Testis (tissue), 3 donors: ENCODE data around the gene NPAS3. TPM values are rescaled to one million over a fixed set of nuclear protein-coding genes. Genes with fewer than 3 reads are reported as not detected.

Experiments used
- DNase-seq: peaks from one replicate; pipeline ENCODE4 v3.0.0-alpha.2; 2019
- H3K27ac ChIP-seq, 2 donors: fragments of 200-600 bp; sonication (generic); one replicate each; pipeline ENCODE4 v1.5.1; 2019
- H3K27me3 ChIP-seq: fragments of 200-600 bp; sonication (generic); one replicate; pipeline ENCODE4 v1.5.1; 2019
- H3K36me3 ChIP-seq: fragments of 200-600 bp; sonication (generic); one replicate; pipeline ENCODE4 v1.5.1; 2017; ENCODE audit warnings: low read depth; ENCODE audit errors: missing control alignments
- H3K4me1 ChIP-seq: fragments of 200-600 bp; sonication (generic); one replicate; pipeline ENCODE4 v1.5.1; 2019
- H3K4me3 ChIP-seq, 2 donors: fragments of 200-600 bp; sonication (generic); one replicate each; pipeline ENCODE4 v1.5.1; 2017 to 2019
- H3K9me3 ChIP-seq: fragments of 200-600 bp; sonication (generic); one replicate; pipeline ENCODE4 v1.5.1; 2017
- POLR2A ChIP-seq: fragments of 450-650 bp; IDR thresholded peaks from one replicate; pipeline ENCODE4 v1.6.1; 2017; ENCODE audit warnings: antibody characterized with exemption, mild to moderate bottlenecking, moderate library complexity
- WGBS, 2 donors: methylation state at CpG; one replicate each; pipeline ENCODE4 v1.1.5; 2018; 5-methylcytosine and 5-hydroxymethylcytosine counted together
- intact Hi-C: fragments of 100-400 bp; cut with DNase I; formaldehyde crosslinking; loops from one replicate; pipeline ENCODE4 v1.15.1; 2023; ENCODE audit warnings: low total_unique reads
- polyA plus RNA-seq: library from polyadenylated mRNA; stranded (reverse); fragments of 350-450 nt; fragmentation: Illumina TruSeq; extraction: RNeasy Lipid Tissue Mini Kit (QIAGEN cat#74804); gene quantifications from one replicate; pipeline ENCODE4 v1.2.3, GENCODE V29; 2014; ENCODE audit warnings: low read depth, low replicate concordance; ENCODE audit not compliant: insufficient read depth
- total RNA-seq, 2 donors: library from RNA; depleted of rRNA; stranded (reverse); fragments of >200 nt; gene quantifications; one replicate each; pipeline ENCODE4 v1.2.3, GENCODE V29; 2016
- TF ChIP-seq, protein P1 (sequence below), 3 experiments: fragments of 450-650 bp in 2 of 3; fragments of 200-600 bp in 1 of 3; sonication (generic) in 1 of 3; IDR thresholded peaks; one replicate each; pipeline ENCODE4 v1.5.1; 2016 to 2019; ENCODE audit warnings: antibody characterized with exemption in 3 of 3, mild to moderate bottlenecking in 2 of 3, moderate library complexity in 1 of 3

The NPAS3 gene
- total and polyA plus RNA-seq, 3 donors from 2014 or later = 1.1 to 3.7 (median 1.8) TPM

DNA sequence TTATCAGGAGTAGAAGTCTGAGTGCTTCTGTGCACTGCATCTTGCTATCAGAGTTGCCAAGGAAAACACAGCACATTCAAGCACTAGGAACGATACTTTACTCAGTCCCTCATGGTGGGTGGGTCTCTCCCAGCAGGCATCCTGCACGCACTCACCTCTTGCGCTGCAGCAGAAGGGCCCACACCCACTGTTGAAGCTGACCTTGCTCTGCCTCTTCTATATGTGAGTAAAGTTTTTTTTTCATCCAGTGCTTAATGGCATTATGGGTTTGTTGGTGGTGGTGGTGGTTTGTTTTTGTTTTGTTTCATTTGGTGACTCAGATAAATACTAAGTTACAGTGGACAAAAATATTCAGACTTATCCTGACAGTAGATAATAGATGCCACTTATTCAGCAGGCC, 663.7 kb downstream of the NPAS3 start:
- Histone ChIP-seq H3K27ac (no peak overlapping the region), H3K9me3 (no peaks in the 10 kb centered on the region), H3K4me1 (no peaks in the 10 kb centered on the region), H3K36me3 (no peaks in the 10 kb centered on the region), H3K27me3 (no peaks in the 10 kb centered on the region), H3K4me3 (no peak overlapping the region)
- TF ChIP-seq POLR2A = no peak
- TF ChIP-seq, protein P1, sequence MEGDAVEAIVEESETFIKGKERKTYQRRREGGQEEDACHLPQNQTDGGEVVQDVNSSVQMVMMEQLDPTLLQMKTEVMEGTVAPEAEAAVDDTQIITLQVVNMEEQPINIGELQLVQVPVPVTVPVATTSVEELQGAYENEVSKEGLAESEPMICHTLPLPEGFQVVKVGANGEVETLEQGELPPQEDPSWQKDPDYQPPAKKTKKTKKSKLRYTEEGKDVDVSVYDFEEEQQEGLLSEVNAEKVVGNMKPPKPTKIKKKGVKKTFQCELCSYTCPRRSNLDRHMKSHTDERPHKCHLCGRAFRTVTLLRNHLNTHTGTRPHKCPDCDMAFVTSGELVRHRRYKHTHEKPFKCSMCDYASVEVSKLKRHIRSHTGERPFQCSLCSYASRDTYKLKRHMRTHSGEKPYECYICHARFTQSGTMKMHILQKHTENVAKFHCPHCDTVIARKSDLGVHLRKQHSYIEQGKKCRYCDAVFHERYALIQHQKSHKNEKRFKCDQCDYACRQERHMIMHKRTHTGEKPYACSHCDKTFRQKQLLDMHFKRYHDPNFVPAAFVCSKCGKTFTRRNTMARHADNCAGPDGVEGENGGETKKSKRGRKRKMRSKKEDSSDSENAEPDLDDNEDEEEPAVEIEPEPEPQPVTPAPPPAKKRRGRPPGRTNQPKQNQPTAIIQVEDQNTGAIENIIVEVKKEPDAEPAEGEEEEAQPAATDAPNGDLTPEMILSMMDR (IDR thresholded peaks at IDR 0.05) = no peak
- intact Hi-C loops = no loop called here
- WGBS, 2 donors = 82 to 88% methylated on average over 3 of the region's 3 CpGs
- DNase-seq = no peak

DNA sequence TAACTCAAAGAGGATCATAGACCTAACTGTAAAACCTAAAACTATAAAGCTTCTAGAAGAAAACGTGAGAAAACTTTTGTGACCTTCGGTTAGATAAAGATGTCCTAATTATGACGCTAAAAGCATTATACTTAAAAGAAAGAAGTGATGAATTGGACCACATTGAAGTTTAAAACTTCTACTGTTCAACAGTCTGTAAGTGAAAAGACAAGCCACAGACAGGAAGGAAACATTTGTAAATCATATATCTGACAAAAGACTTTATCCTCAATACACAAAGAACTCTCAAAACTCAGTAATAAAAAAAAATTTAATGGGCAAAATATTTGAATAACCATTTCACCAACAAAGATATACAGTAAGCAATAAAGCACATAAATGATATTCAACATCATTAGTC, 667.9 kb downstream of the NPAS3 start:
- Histone ChIP-seq H3K36me3 (no peaks in the 10 kb centered on the region), H3K9me3 (no peaks in the 10 kb centered on the region), H3K4me1 (no peaks in the 10 kb centered on the region), H3K27me3 (no peaks in the 10 kb centered on the region), H3K4me3 (no peak overlapping the region), H3K27ac (no peak overlapping the region)
- no peak for TF ChIP-seq POLR2A
- TF ChIP-seq, protein P1 (IDR thresholded peaks at IDR 0.05) = no peak
- WGBS, 2 donors = 73 to 78% methylated on average over 3 of the region's 3 CpGs
- intact Hi-C loops = no loop called here
- DNase-seq = no peak

DNA sequence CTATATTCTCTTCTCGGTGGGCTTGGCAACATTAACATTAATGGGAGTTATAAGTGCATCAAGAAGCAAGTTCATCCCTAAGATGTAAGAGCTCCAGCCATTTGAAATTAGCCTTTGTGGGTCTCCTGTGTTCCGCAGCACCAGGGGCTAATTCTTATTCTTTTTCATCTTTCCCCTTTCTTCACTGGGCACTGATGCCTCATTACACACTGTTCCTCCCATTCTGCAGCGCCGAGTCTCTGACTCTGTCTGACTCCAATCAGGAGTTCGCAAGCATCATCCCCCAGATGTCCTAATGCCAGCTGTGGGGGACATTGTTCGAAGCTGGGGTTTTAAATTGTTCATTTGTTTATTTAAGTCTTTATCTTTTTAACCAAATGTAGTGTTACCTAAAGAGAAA, 670.9 kb downstream of the NPAS3 start:
- 61 to 67% methylated on average over 6 of the region's 6 CpGs for WGBS, 2 donors
- no peak overlapping the region for H3K4me3 ChIP-seq
- no peaks in the 10 kb centered on the region for H3K36me3 ChIP-seq
- no peak overlapping the region for H3K27ac ChIP-seq
- no peak for TF ChIP-seq POLR2A
- TF ChIP-seq, protein P1 (IDR thresholded peaks at IDR 0.05) = no peak
- intact Hi-C loops = no loop called here
- no peaks in the 10 kb centered on the region for H3K9me3 ChIP-seq
- no peaks in the 10 kb centered on the region for H3K27me3 ChIP-seq
- no peak for DNase-seq
- no peaks in the 10 kb centered on the region for H3K4me1 ChIP-seq

DNA sequence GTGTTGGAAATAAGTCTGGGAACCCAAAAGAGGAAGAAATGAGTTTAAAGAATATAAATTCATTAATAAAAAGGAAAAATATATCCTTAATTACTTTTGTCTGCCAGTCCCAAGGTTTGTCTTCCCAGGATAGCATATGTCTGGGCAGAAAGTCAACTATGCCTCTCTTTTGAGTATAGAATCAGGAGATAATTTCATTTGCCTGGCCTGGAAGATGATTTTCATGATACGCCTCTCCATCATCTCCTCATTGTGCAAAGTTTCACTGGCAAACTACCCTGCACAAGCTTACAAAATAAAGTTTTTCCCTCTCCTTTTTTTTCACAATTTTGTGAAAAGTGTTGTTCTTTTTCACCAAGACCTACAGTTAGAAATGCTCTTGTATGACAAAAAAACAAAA, 671.4 kb downstream of the NPAS3 start:
- TF ChIP-seq, protein P1 (IDR thresholded peaks at IDR 0.05) = no peak
- no peak for TF ChIP-seq POLR2A
- WGBS, 2 donors = 88 to 97% methylated on average over 1 of the region's 1 CpG
- Histone ChIP-seq H3K27me3 (no peaks in the 10 kb centered on the region), H3K36me3 (no peaks in the 10 kb centered on the region), H3K9me3 (no peaks in the 10 kb centered on the region), H3K4me1 (no peaks in the 10 kb centered on the region), H3K27ac (no peak overlapping the region), H3K4me3 (no peak overlapping the region)
- DNase-seq = no peak
- intact Hi-C loops = no loop called here

DNA sequence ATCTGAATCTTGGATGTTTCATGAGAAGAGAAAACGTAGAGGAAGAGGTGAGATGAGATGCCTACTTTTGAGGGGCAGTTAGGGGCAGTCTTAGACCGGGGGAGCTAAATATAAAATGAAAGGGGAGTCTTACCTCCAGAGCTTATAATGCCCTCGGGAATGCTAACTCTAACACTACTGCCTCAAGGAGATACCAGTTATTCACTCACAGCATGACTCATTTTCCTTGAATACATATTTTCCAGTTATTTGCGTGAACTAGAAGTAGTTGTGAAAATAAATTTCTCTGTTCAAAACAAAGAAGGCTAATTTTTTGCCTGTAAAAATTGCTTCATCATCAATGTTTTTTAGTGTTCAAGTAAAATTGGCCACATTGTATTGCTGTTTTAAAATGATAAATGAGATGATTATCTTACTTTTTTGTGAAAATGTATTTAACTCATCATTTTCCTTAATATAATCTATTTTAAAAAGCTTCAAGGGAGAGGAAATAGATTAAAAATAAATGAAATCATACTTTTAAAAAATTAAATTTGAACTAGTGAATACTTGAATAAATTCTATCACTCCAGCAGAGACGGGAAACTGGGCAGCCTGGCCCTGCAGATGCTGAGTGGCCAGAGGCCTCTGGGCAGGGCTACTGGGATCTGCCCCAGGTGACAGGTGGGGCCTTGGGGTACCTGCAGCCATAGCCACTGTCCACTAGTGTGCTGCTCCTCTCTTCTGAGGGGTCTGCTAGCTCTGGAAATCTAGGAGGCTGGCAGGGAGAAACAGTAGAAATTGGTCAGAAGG, 672.9 kb downstream of the NPAS3 start:
- no peak for TF ChIP-seq POLR2A
- no peaks in the 10 kb centered on the region for H3K27me3 ChIP-seq
- H3K4me3 ChIP-seq = no peak overlapping the region
- WGBS, 2 donors = 52 to 58% methylated on average over 5 of the region's 5 CpGs
- no peak for DNase-seq
- H3K4me1 ChIP-seq = no peaks in the 10 kb centered on the region
- no peaks in the 10 kb centered on the region for H3K9me3 ChIP-seq
- H3K36me3 ChIP-seq = no peaks in the 10 kb centered on the region
- intact Hi-C loops = no loop called here
- no peak overlapping the region for H3K27ac ChIP-seq
